HUDEP-2 (cell line): ENCODE data around the gene SLC26A6.
A peak's percentile ranks its signal among the peaks of the same experiment; 100 is the strongest.

Source experiments
- DNase-seq, 76 experiments: peaks; one replicate each; lab custom pipeline; 2025; ENCODE audit not compliant: unreplicated experiment in 76 of 76; lab: John Stamatoyannopoulos, UW

The SLC26A6 gene

DNA sequence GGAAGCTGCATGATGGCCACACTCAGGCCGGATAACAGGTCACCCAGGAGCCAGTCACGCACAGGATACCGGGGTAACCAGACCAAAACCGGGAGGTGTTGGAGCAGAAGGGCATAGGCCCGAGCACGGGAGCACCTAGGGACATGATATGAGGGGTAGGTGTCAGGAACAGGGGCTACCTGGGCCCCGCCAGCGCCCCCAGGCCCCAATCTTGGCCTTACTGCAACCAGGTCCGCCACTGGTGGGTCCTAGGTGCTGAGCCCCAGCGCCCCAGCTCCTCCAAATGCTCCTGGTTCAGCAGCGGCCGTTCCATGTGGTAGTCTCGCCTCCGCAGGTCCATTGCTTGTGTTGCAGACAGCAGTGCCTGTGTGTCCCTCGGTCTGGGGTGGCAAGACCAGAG lies 2.0 kb downstream of the SLC26A6 start:
- DNase-seq: no peak

DNA sequence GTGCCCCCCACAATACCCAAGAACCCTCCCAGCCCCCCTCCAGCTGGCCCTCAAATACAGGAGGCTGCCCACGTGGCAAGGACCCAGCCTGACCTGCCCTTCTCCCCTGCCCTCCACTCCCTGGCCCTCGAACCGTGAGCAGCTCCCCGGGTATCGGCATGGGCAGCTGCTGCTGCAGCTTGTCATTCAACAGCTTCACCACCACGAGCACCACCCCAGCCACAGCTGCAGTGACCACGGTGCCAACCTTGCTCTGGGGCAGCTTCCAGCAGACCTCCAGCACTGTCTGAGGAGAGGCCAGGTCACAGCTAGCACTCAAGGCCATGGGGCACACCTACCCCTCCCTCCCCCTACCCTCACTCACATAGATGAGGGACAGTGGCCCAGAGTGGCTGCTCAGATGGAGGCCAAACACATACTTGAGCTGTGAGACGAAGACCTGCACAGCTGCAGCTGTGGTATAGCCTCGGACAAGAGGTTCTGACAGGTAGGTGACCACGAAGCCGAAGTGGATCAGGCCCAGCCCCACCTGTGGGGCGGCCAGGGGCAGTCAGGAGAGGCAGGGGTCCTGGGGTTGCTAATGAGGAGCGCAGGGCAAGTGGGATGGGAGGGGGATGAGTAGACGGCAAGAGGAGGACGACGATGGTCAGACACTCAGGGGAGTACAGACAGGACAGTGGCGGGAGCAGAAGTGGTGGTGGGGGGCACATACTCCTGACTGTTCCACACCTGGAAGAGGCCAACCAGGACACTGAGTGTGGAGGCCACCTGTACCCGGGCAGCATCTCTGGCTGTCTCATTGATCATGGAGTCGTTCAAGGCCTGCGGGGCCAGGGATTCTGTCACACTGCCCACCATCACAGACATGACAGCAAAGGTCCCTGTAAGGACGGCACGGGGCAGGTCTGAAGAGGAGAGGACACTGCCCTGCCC lies 3.5 kb downstream of the SLC26A6 start:
- DNase-seq: no peak

DNA sequence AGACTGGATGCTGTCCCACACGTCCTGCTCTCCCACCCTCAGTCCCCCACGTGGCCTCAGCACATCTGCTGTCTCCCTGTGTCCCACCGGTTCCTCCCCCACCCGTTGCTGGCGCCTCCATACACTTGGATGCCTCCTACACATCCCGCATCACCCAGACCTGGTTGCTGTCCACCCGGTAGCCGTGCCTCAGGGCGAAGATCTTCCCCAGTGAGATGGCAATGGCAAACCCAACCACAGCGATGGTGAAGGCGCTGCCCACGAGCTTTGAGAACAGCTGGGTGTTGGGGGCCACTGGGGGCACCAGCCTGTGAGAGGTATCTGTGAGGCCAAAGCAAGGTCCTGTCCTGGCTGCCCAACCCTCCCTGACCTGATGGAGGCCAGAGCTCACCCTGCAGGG lies 4.4 kb downstream of the SLC26A6 start:
- DNase-seq: no peak

DNA sequence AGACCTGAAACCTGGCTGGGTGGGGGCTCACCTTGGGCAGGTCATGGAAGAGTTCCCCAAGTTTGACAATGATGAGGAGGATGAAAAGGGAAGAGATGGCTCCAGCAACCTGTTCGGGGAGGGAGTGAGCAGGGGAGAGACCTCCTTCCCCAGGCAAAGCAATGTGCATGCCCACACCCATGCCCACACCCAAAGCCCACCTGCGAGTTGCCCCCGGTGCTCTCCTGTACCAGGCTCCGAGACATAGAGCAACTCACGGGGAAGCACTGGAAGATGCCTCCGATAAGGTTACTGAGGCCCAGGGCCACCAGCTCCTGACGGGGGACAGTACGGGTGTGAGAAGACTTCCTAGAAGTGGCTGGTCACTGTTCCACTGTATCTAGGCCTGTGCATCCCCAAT lies 4.9 kb downstream of the SLC26A6 start:
- no peak for DNase-seq

DNA sequence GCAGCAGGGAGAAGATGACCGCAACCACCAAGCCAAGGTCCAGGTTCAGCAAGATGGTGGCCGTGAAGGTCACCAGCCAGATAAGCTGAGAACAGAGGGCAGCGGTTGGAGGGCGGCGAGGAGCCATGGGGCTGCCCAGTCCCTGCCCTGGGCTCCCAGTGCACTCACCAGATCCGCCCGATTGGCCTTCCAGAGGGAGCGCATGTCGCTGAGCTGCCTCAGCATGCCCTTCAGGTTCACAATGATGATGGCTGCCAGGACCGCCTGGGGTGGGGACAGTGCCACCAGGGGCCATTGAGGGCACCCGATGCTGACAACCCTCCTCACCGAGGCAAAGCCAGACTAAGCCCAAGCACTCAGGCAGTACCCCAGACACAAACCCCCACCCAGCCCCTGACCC lies 5.4 kb downstream of the SLC26A6 start:
- no peak for DNase-seq

DNA sequence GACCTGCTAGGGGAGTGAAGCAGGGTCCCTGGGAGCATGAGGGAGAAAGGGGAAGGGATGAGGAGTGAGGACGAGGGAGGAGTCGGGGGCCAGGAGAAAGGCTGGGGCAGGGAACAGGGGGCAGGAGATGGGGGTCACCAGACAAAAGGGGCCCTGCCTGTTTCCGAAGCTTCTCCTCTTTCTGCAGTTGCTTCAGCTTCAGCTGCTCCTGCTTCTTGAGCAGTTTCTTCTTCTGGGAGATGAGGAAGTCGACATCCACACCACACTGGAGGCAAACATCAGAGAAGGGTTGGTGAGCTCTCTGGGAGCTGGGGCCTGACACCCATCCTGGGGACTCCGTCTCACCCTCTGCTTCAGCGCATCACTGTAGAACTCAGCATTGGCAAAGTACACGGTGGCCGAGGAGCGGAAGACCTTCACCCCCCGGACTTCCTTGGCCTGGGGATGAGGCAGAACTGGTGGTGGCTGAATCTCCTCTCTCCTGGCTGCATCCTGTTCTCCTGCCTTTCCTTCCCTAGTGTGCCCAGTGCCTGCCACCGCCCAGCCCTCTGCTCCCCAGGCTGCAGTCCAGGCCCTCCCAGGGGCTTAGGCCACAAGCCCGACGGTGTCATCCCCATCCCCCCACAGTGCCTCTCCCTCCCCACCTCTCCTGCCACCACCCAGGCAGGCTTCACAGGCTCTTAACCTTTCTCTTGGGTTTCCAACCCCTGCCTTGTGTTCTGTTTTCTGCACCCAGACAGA lies 6.8 kb downstream of the SLC26A6 start:
- no peak for DNase-seq

DNA sequence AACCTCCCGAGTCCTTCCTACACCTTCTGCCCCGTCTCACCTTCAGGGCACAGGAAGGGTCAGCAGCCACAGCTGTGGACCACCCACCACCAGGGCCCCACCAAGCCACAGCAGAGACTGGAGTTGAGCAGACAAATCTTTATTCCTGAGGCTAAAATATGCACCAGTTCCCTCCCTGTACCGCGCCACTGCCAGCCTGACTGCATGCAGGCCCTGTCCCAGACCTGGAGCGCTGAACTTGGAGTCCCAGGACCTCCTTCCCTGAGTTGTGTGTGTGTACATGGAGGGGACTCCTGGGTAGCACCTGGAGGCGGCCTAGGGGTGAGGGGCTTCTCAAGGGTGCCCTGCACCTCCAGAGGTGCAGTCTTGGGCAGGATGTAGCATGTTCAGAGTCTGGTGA lies 9.7 kb downstream of the SLC26A6 start:
- DNase-seq: no peak

DNA sequence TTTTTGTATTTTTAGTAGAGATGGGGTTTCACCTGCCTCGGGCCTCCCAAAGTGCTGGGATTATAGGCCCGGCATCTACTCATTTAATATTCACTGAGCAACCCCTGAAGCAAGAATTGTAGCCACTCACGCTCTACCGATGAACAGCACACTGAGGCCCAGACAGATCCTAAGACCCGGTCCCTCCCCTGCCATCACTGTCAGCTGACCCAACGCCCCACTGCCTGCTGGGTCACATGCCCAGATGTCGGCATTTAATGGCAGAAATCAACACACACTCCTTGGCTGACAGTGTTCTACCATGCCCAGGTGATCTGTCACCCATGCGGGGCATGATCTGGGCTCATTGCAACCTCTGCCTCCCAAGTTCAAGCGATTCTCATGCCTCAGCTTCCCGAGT lies 10.5 kb downstream of the SLC26A6 start:
- no peak for DNase-seq

DNA sequence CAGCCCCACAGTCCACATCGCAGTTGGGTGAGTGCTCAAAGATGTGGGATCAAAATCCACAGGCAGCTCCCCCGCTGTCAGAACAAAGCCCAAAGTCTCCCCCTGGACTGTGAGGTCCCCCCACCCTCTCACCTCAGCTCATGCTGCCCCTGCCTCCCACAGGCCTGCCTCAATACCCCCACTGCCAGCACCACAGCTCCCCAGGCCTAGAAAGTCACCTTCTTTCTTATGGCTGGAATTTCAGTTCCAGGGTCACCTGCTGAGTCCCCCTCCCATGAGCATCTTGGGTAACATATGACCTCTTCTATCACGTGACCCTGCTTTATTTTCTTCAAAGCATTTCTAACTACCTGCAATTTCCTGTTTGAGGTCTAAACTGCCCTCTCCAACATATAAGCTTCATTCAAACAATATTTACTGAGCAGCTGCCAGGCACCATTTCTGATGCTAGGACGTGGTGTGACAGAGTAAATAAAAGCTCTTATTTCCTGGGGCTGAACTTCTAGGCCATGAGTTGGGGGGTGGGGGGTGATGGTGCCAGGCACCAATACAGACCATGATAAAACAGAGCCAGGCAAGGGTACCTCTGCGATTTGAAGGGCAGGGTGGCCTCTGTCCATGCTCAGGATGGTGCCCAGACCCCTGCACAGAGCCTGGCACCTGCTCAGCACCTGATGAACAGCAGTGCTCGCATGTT lies 11.3 kb downstream of the SLC26A6 start:
- DNase-seq: no peak

DNA sequence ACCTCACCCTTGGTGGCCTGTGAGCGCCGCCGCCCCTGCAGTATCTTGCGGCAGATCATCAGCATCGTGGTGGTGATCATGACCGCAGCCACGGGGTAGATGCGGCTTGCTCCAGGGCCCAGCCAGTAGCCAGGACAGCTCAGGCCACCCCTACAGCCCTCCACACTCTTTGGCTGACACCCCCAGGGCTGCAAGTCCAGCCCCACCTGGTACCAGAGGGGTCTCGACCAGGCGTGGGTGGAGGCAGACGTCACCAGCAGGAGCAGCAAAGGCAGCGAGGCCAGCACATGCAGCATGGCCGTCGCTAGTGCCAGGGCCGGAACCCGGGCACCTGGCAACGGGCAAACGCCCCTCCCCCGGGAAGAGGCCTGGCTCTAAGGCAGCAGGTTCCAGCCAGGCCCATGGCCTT lies 13.8 kb downstream of the SLC26A6 start, which contains the start of gene TMEM89:
Gene TMEM89, minus strand, starts transcription at position 309 of the 409 bp plus-strand sequence. Its CDS starts 13 bp downstream, at position 296.
- no peak for DNase-seq

DNA sequence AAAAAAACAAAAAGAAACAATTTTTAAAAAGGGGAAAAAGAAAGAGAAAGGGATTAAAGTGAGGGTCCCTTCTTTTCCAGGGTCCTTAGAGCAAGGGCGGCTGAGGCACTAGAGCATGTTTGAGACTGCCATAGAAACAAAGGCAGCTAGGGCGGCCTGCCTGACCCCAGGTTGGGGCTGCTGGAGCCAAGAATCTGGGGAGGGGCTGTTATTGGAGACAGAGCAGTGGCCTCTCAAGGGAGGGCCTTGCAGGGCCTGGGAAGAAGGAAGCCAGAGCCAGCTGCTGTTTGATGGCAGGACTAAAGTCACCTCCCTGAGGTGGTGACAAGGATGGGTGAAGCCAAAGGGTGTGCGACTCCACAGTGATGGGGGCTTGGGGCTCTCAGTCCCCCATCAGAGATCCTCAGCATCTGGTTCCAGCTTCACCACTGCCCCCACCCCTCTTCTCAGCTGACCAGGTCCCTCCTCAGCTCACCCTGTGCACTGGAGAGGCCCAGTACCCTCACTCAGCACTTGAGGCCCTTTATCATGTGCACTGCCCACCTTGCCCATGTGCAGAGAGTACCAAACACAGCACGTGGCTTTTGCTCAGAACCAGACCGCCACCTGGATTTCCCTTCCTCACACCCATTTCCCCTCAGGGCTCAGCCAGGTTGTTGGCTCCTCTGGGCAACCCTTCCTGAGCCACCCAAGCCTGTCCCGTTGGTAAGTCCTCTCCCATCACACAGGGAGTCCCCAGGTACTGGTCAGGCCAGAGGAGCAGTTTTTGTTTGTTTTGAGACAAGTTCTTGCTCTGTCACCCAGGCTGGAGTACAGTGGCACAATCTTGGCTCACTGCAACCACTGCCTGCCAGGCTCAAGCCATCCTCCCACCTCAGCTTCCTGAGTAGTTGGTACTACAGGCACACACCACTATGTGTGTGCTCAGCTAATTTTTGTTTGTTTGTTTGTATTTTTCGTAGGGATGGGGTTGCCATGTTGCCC lies 15.4 kb downstream of the SLC26A6 start:
- DNase-seq: no peak

DNA sequence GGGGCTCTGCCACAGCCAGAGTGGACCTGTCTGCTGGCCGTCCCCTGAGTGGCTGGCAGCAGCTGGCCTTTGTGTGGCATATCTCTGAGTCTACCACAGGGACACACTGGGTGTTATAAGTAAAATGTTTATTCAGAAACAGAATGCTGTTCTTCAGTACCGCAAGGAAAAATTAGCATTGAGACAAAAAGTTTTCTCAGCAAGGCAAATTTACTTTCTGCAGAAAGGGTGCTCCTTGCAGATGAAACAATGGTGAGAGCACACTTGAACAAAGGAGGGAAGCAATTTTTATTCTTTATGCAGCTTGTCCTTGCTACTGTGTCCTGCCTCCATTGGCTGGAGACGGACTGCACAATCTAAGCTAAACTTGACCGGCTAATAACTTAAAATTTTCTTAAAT lies 17.7 kb downstream of the SLC26A6 start:
- no peak for DNase-seq

DNA sequence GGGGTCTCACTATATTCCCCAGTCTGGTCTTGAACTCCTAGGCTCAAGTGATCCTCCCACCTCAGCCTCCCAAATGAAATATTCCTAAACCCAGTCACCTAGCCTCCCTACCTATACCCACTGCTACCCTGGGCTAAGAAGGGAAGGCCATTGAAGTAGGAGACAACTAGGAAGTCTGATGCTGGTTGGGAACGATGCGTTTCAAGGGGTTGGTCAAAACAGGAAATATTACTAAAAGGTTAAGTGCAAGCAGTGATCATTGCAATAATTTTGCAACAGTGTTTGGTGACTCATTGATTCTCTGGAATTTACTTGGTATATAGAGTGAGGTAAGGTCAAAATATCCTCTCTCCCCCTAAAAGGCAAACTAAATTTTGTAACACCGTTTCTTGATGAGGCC lies 21.2 kb downstream of the SLC26A6 start:
- no peak for DNase-seq

DNA sequence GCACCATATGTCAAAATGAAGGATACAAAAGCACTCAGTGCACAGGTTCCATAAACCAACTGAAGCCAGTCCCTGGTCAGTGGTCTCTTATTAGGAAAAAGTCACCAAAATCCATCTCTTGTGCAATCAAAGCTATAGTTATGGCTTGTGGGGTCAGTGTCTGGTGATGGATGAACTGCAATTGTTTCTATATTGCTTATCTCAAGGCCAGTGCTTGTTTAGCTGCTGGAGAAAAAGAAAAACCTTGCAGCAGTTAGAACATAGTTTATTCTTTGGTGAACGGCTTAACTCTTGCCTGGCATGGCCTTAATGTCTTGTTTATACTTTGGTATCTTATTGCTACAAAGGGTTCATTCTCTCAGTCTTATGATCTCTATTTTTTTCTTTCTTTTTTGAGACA lies 23.0 kb downstream of the SLC26A6 start:
- no peak for DNase-seq

DNA sequence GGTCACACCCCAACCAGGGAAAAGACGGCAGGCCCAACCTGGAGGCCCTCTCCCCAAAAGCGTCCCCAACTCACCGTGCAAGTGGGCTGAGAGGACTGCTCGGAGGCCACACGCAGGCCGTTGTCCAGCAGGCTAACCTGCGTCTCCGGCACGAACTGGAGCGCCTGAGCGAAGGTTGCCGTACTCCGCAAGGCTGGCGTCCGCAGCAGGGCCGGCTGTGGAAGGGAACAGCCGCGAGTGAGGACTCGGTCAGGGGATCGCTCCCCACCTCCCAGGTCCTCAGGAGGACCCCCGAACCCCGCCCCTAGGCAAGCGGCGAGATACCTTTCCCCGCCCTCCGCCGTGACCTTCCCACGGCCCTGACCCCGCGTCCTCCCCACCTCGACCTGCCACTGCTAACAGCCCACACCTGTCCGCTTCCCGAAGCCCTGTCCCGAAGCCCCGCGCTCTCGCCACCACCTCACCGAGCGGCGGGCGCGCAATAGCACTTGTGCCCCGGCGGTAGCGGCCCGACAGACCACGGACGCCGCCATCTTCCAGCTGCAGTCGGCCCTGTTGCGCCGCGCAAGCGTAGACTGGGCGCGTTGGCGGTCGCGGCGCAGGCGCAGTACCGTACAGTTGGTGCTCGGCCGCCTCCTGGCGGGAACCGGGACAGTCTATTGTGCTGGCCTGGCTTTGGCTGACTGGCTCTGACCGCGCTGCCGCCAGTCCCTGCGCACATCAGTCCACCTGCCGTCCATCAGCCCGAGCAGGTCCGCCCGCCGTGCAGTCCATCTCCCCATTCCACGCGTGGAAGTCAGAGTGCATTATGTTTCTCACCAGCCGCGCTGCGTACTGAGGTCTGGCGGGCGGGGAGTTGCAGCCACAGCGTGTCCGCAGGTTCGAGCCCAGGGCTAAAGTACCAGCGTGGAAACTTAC lies 25.9 kb downstream of the SLC26A6 start, which contains the start of gene UQCRC1:
Gene UQCRC1, minus strand, starts transcription at position 559 of the 918 bp plus-strand sequence. Its CDS starts 26 bp downstream, at position 533.
- DNase-seq: peak in 74 of 76 experiments; percentile 35 to 93 (median 83)

DNA sequence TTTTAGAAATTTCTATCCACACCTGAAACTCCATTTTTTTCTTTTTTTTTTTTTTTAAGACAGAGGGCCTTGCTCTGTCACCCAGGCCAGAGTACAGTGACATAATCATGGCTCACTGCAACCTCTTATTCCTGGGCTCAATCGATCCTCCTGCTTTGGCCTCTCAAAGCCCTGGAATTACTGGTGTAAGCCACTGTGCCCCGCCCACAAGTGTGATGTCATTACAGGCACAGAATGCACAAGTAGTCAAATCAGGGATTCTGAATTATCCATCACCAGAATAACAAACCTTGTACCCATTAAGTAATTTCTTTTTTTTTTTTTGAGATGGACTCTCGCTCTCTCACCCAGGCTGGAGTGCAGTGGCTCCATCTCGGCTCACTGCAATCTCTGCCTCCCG lies 27.7 kb downstream of the SLC26A6 start:
- DNase-seq: peak in 1 of 76 experiments; percentile 5

DNA sequence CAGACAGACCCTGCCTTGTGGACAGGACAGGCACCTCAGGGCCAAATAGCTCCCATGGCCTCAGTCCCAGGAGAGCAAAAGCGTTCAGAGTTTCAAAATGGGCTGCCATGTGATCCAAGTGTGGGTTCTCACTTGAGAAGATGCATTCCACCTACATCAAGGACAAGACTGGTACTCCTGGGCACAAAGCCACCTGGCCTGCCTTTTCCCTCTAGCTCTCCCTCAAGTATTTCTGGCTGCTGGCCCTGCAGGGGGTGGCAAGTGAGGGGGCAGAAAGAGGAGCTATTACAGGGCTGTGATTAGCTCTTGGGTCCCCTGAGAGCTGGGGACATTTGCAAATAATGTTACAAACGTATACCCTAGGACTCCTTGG lies 33.7 kb downstream of the SLC26A6 start:
- DNase-seq: no peak

DNA sequence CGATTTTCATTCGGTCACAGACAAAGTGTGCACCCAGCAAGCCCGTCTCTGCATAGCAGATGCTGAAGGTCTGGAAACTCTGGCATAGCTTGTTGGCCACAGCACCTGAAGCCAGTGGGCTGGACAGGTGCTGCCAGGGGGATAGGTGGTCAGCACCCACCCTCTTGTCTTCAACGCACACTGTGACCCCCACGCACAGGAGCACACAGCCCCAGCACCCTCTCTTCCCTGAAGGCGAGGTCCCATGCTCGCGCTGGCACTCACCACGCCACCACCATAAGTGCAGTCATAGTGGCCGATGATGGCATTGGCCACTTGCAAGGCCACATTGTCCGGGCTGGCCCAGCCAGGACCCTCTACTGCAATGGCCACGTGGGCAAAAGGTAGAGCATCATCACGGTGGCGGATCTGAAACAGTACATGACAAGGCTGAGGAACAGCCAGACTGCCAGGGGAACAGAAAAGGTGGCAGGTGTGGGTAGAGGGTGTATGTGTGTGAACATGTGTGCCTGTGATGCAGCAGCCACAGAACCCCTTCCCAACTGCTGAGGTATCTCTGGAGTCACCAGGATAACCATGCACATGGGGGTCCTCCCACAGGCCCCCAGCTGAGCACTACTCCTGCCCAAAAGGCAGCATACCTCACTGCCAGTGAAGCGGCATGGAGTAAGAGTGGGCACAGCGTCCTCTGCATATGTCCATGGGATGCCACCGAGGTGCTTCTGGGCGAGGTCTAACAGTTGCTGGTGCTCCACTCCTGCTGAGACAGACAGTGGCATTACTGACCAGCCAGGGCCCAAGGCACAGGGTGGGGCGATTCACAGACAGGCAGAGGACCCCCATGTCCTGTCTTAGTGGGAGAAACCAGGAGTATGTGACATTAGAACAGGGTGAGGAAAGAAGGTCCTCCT lies 34.3 kb downstream of the SLC26A6 start:
- DNase-seq: no peak
